BE2C (cell line): ENCODE results near the gene STIL.

Experiments used
- DNase-seq: peaks from one replicate; pipeline ENCODE4 v3.0.0-alpha.2; 2020
- H3K27me3 ChIP-seq: fragments of 250-450 bp; sonication (Bioruptor Pico); 2 replicates; pipeline ENCODE4 v1.5.1; 2020; ENCODE audit warnings: mild to moderate bottlenecking
- H3K36me3 ChIP-seq: fragments of 250-450 bp; sonication (Bioruptor Pico); 2 replicates; pipeline ENCODE4 v1.5.1; 2020; ENCODE audit warnings: mild to moderate bottlenecking
- H3K4me1 ChIP-seq: fragments of 250-450 bp; sonication (Bioruptor Pico); 2 replicates; pipeline ENCODE4 v1.5.1; 2020
- H3K4me3 ChIP-seq: 2 replicates; pipeline ENCODE4 v1.5.1; 2011; ENCODE audit warnings: low read depth, low read length
- H3K9me3 ChIP-seq: fragments of 250-450 bp; sonication (Bioruptor Pico); 2 replicates; pipeline ENCODE4 v1.5.1; 2020
- CTCF ChIP-seq: IDR thresholded peaks from 2 replicates; pipeline ENCODE4 v1.5.1; 2012; ENCODE audit warnings: mild to moderate bottlenecking, low read depth, low read length

STIL gene

DNA sequence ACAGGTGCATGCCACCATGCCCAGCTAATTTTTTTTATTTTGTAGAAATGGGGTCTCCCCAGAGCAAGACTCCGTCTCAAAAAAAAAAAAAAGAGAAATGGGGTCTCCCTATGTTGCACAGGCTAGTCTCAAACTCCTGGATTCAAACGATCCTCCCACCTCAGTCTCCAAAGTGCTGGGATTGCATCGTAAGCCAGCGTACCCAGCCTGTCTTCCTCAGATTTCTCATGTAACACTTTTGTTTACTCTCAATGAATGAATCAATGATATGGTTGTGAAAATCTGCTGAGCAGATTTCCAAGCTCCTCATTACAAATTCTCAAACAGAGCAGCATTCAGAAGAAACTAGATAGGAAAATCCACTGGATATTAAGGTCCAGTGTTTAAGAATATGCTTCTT is 26.3 kb upstream of the STIL start:
- DNase-seq, result no peak
- no peaks in the 10 kb centered on the region for H3K36me3 ChIP-seq
- H3K4me1 ChIP-seq, result no peaks in the 10 kb centered on the region
- no peaks in the 10 kb centered on the region for H3K27me3 ChIP-seq
- no peak for TF ChIP-seq CTCF
- H3K4me3 ChIP-seq, result no peak overlapping the region
- H3K9me3 ChIP-seq, result no peaks in the 10 kb centered on the region

- TF ChIP-seq CTCF, result no peak
- Histone ChIP-seq H3K4me3 (no peak overlapping the region), H3K4me1 (no peaks in the 10 kb centered on the region), H3K27me3 (no peaks in the 10 kb centered on the region), H3K9me3 (no peaks in the 10 kb centered on the region), H3K36me3 (no peaks in the 10 kb centered on the region)
- no peak for DNase-seq
Observed at GRCh38 chr1:47338249-47339077, 24.5 kb upstream of the STIL start.

GRCh38 chr1:47337350-47337749 is 23.4 kb upstream of the STIL start:
- Histone ChIP-seq H3K4me1 (no peaks in the 10 kb centered on the region), H3K4me3 (no peak overlapping the region), H3K27me3 (no peaks in the 10 kb centered on the region), H3K9me3 (no peaks in the 10 kb centered on the region), H3K36me3 (no peaks in the 10 kb centered on the region)
- no peak for TF ChIP-seq CTCF
- DNase-seq, result no peak

GRCh38 chr1:47334765-47335435 is 21.0 kb upstream of the STIL start:
- Histone ChIP-seq H3K9me3 (no peaks in the 10 kb centered on the region), H3K4me3 (peak overlapping the region; percentile 69), H3K36me3 (no peaks in the 10 kb centered on the region), H3K4me1 (no peaks in the 10 kb centered on the region), H3K27me3 (no peaks in the 10 kb centered on the region)
- TF ChIP-seq CTCF, result no peak
- DNase-seq, result no peak

DNA sequence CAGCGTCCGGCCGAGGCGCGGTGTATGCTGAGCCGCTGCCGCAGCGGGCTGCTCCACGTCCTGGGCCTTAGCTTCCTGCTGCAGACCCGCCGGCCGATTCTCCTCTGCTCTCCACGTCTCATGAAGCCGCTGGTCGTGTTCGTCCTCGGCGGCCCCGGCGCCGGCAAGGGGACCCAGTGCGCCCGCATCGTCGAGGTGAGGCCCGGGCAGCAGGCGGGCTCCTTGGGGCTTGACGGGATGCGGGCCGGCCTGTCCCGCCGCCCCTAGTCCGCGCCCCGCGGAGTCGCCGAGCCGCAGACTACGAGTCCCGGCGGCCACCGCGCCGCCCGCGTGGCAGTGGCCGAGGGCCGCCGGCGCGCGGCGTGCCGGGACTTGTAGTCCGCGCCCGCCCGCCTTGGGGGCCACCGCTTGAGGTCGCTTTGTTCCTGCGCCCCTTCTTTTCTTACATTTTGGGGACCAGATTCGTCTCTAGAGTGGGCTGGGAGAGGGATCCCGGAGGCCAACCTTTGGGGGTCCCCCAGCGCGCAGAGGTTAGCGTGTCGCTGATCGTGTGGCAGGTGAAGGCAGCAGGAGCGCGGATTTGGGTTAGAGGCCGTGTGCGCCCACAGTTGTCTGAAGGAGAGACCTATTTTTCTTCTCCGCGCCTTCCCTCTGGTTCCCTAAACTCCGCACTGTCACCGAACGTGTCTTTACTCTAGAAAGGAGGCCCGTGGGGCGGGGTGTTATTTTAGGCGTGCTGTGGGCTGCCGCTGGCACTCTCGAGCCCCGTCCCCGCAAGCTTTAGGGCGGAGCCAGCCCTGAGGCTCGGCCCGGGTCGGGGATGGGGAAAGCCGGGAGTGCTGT is 20.2 kb upstream of the STIL start:
- no peak; the same call in 1 of the 2 replicates for TF ChIP-seq CTCF
- Histone ChIP-seq H3K27me3 (no peaks in the 10 kb centered on the region), H3K4me3 (peak overlapping the region; percentile 69), H3K36me3 (no peaks in the 10 kb centered on the region), H3K9me3 (no peaks in the 10 kb centered on the region), H3K4me1 (no peaks in the 10 kb centered on the region)
- DNase-seq, result peak; percentile 71
